NT2/D1 (cell line): ENCODE results near the gene CDK5.

ENCODE experiments used
- SUZ12 ChIP-seq: IDR thresholded peaks from 2 replicates; pipeline ENCODE4 v1.6.1; 2011; ENCODE audit not compliant: insufficient read length, insufficient read depth; ENCODE audit errors: extremely low read depth
- YY1 ChIP-seq: IDR thresholded peaks from 2 replicates; pipeline ENCODE4 v1.6.1; 2011; ENCODE audit not compliant: insufficient read length, insufficient read depth
- ZNF274 ChIP-seq: IDR thresholded peaks from 2 replicates; pipeline ENCODE4 v1.6.1; 2011; ENCODE audit warnings: mild to moderate bottlenecking, low read depth, low read length

- TF ChIP-seq YY1 (no peak), SUZ12 (no peak), ZNF274 (no peak)
Measured at GRCh38 chr7:151099486-151100211, 42.0 kb upstream of the CDK5 start.
